Stimulated activated CD4-positive, alpha-beta T cell treated with anti-CD3 and anti-CD28 coated beads, TNF-alpha, amount 100 ng/mL, for 1 hour (primary cell): Measurements from ENCODE around the gene HP.
"Not testable (repeated sequence)": the region's sequence is repeated elsewhere in the genome, so short reads cannot be mapped to it uniquely, and the experiment has no call there.

Source experiments
- DNase-seq, 3 donors: peaks; one replicate each; pipeline ENCODE4 v3.0.0-alpha.2; 2020; ENCODE audit warnings: low read depth in 3 of 3, low spot score in 1 of 3

Gene HP

GRCh38 chr16:72042157-72042660 is 12.1 kb upstream of the HP start:
- DNase-seq: no peak

- DNase-seq: no peak
Measured at GRCh38 chr16:72043058-72043457, 11.2 kb upstream of the HP start.

GRCh38 chr16:72043539-72043938 is 10.8 kb upstream of the HP start:
- DNase-seq: no peak

GRCh38 chr16:72044296-72044695 is 10.0 kb upstream of the HP start:
- DNase-seq: no peak

- no peak for DNase-seq
Measured at GRCh38 chr16:72044825-72045359, 9.4 kb upstream of the HP start.

GRCh38 chr16:72049110-72049509 is 5.2 kb upstream of the HP start:
- DNase-seq: no peak

GRCh38 chr16:72050769-72051464 is 3.4 kb upstream of the HP start:
- no peak for DNase-seq

GRCh38 chr16:72051818-72052217 is 2.5 kb upstream of the HP start:
- no peak for DNase-seq

GRCh38 chr16:72055911-72056310 is 1.6 kb downstream of the HP start:
- no peak for DNase-seq

- not testable (repeated sequence) for DNase-seq
Measured at GRCh38 chr16:72057313-72057712, 3.0 kb downstream of the HP start.

GRCh38 chr16:72059060-72059459 is 4.8 kb downstream of the HP start:
- DNase-seq: not testable (repeated sequence)

GRCh38 chr16:72060405-72060804 is 6.1 kb downstream of the HP start:
- no peak for DNase-seq

GRCh38 chr16:72061564-72061963 is 7.3 kb downstream of the HP start:
- DNase-seq: no peak

GRCh38 chr16:72064361-72064894 is 10.1 kb downstream of the HP start:
- no peak for DNase-seq

GRCh38 chr16:72066747-72067146 is 12.4 kb downstream of the HP start:
- no peak for DNase-seq

GRCh38 chr16:72068930-72069329 is 14.6 kb downstream of the HP start:
- DNase-seq: no peak

- DNase-seq: no peak
Measured at GRCh38 chr16:72072514-72073342, 18.4 kb downstream of the HP start.

- DNase-seq: no peak
Measured at GRCh38 chr16:72073560-72074230, 19.4 kb downstream of the HP start.

- DNase-seq: not testable (repeated sequence)
Measured at GRCh38 chr16:72075067-72075466, 20.8 kb downstream of the HP start.

GRCh38 chr16:72076991-72077706 is 22.8 kb downstream of the HP start:
- not testable (repeated sequence) for DNase-seq
